ENCODE measurements around the gene RFX2. TPM values are rescaled to one million over a fixed set of nuclear protein-coding genes. Genes with fewer than 3 reads are reported as not detected.

Gene RFX2
- polyA plus RNA-seq, 2 of the 4 experiments (the other 2 are of a cell fraction): 3.7 to 3.9 TPM

- CTCF ChIA-PET: interaction anchor here (0.7 to 3.7 kb wide), 15 partner anchors 9 to 165 kb away, joined by 3 to 47 read pairs (median 6); partner anchors contain the start of gene RANBP3
- peaks cover 4% of the 10 kb centered on the region; the same call in 2 of the 3 replicates for H3K4me1 ChIP-seq
- no peak overlapping the region for H3K4me2 ChIP-seq
- TF ChIP-seq HOXA7 (CRISPR knock-in tag; IDR thresholded peaks at IDR 0.05) (no peak), FOSL2 (IDR thresholded peaks at IDR 0.05) (no peak), FOSL2 (CRISPR knock-in tag; IDR thresholded peaks at IDR 0.05) (no peak)
- POLR2A ChIA-PET: interaction anchor here (1.0 to 1.2 kb wide), 2 partner anchors 9 to 249 kb away, joined by 3 to 6 read pairs; partner anchors contain the start of genes CATSPERD, LONP1 and RANBP3
- no peak overlapping the region for H3K4me3 ChIP-seq
- DNase-seq (ENCODE audit: low read depth in 1 of 2, low spot score in 1 of 2) (no peak), FAIRE-seq (no peak), ATAC-seq (peak in 1 of 2 experiments; percentile 26; a peak in 3 of 6 replicates)
- WGBS (ENCODE audit: missing lambda C conversion rate): 84% methylated on average over 17 of the region's 18 CpGs
- no peaks in the 10 kb centered on the region for H3K9me3 ChIP-seq
- peak overlapping the region in 1 of 2 experiments; percentile 52; a peak in 1 of 6 replicates for H3K27ac ChIP-seq
These were observed 141.6 kb downstream of the RFX2 start for GRCh38 chr19:5968431-5969373.

- POLR2A ChIA-PET: interaction anchor here (1.0 to 1.2 kb wide), 2 partner anchors 10 to 248 kb away, joined by 3 to 6 read pairs; partner anchors contain the start of genes CATSPERD, LONP1 and RANBP3
- WGBS (ENCODE audit: missing lambda C conversion rate): 33% methylated on average over 10 of the region's 10 CpGs
- no peak for FAIRE-seq
- peak overlapping the region in 1 of 2 experiments; percentile 52; a peak in 1 of 6 replicates for H3K27ac ChIP-seq
- H3K4me3 ChIP-seq: no peak overlapping the region
- H3K4me2 ChIP-seq: no peak overlapping the region; the same call in 2 of the 3 replicates
- peak; percentile 68 to 74 for DNase-seq (ENCODE audit: low read depth in 1 of 2, low spot score in 1 of 2)
- CTCF ChIA-PET: interaction anchor here (0.6 to 3.7 kb wide), 15 partner anchors 9 to 158 kb away, joined by 3 to 47 read pairs (median 6); partner anchors contain the start of gene RANBP3
- no peaks in the 10 kb centered on the region for H3K9me3 ChIP-seq
- H3K4me1 ChIP-seq: peaks cover 4% of the 10 kb centered on the region; the same call in 2 of the 3 replicates
- TF ChIP-seq CHD4 (IDR thresholded peaks at IDR 0.05; ENCODE audit: borderline replicate concordance) (no peak), E2F6 (IDR thresholded peaks at IDR 0.05; ENCODE audit: borderline replicate concordance, low read depth) (no peak), ESRRA (IDR thresholded peaks at IDR 0.05; ENCODE audit: borderline replicate concordance, low read length) (no peak), CTCF (IDR thresholded peaks at IDR 0.05) (peak; percentile 63), GATA3 (IDR thresholded peaks at IDR 0.05; ENCODE audit: borderline replicate concordance) (no peak), HOXA7 (CRISPR knock-in tag; IDR thresholded peaks at IDR 0.05) (no peak), KDM1A (IDR thresholded peaks at IDR 0.05; ENCODE audit: low read depth) (no peak), HEYL (CRISPR knock-in tag; IDR thresholded peaks at IDR 0.05) (no peak), MAFK (IDR thresholded peaks at IDR 0.05; ENCODE audit: partially characterized antibody) (peak; percentile 92), SMC3 (IDR thresholded peaks at IDR 0.05) (0 out of 3 replicates have a peak, but pooled peaks have one; percentile 9), RAD21 (conservative IDR thresholded peaks at IDR 0.05 in 1 of 2, IDR thresholded peaks at IDR 0.05 in 1 of 2) (peak; percentile 25 to 27; a peak in 1 of 5 replicates), CEBPB (IDR thresholded peaks at IDR 0.05) (no peak), NPAS2 (CRISPR knock-in tag; IDR thresholded peaks at IDR 0.05; ENCODE audit: borderline replicate concordance) (no peak)
- peak; percentile 85 to 94 for ATAC-seq
These were observed 142.3 kb downstream of the RFX2 start for GRCh38 chr19:5967994-5968430.

- H3K4me2 ChIP-seq: no peak overlapping the region
These were observed 142.7 kb downstream of the RFX2 start for GRCh38 chr19:5967571-5967970.

More at GRCh38 chr19:5967571-5967970, 142.7 kb downstream of the RFX2 start:
- H3K4me3 ChIP-seq: no peak overlapping the region
- TF ChIP-seq REST (IDR thresholded peaks at IDR 0.05) (no peak), FOSL2 (IDR thresholded peaks at IDR 0.05) (no peak), FOSL2 (CRISPR knock-in tag; IDR thresholded peaks at IDR 0.05) (no peak), NFE2L2 (conservative IDR thresholded peaks at IDR 0.05; ENCODE audit: low read length) (no peak), CEBPB (IDR thresholded peaks at IDR 0.05) (no peak), KDM5A (IDR thresholded peaks at IDR 0.05) (no peak)
- 40% methylated on average over 7 of the region's 7 CpGs for WGBS (ENCODE audit: missing lambda C conversion rate)
- ATAC-seq (no peak), FAIRE-seq (no peak), DNase-seq (ENCODE audit: low read depth in 1 of 2, low spot score in 1 of 2) (no peak)
- CTCF ChIA-PET: interaction anchor here (0.6 to 3.7 kb wide), 15 partner anchors 8 to 159 kb away, joined by 3 to 47 read pairs (median 6); partner anchors contain the start of gene RANBP3
- H3K9me3 ChIP-seq: no peaks in the 10 kb centered on the region
- POLR2A ChIA-PET: interaction anchor here (1.0 to 1.2 kb wide), 2 partner anchors 10 to 248 kb away, joined by 3 to 6 read pairs; partner anchors contain the start of genes CATSPERD, LONP1 and RANBP3
- H3K27ac ChIP-seq: peak overlapping the region in 1 of 2 experiments; percentile 52; a peak in 1 of 6 replicates
- peaks cover 5% of the 10 kb centered on the region; the same call in 2 of the 3 replicates for H3K4me1 ChIP-seq
